ENCODE measurements around the gene SPACA5. TPM values are rescaled to one million over a fixed set of nuclear protein-coding genes. Genes with fewer than 3 reads are reported as not detected.
A peak's percentile ranks its signal among the peaks of the same experiment; 100 is the strongest.
"Not testable (repeated sequence)": the region's sequence is repeated elsewhere in the genome, so short reads cannot be mapped to it uniquely, and the experiment has no call there.

Gene SPACA5
- total RNA-seq = not detected
- total RNA-seq = 0 reads per million in 2 donors

DNA sequence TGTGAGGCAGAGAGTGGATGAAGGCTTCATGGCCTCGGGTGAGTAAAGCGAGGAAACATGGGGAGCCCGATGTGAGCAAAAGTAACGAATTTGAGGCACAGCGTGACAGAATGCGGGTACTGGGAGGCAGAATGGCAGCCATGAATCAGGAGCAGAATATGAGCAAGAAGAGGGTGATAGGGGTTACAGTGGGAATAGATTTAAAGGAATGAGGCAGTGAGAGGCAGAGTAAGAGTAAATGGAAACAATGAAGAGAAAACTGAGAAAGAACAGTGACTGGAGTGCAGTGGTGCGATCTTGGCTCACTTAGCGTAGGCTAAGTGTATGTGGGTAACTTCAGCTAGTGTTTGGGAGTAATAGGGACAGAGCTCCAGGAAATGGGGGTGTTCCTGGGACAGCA, at the start of gene SPACA5:
TSS of gene SPACA5 (plus strand) at position 301 of the 400 bp plus-strand sequence. CDS start 815 bp downstream, outside the sequence.
- not testable (repeated sequence) for H3K4me3 Mint-ChIP-seq

DNA sequence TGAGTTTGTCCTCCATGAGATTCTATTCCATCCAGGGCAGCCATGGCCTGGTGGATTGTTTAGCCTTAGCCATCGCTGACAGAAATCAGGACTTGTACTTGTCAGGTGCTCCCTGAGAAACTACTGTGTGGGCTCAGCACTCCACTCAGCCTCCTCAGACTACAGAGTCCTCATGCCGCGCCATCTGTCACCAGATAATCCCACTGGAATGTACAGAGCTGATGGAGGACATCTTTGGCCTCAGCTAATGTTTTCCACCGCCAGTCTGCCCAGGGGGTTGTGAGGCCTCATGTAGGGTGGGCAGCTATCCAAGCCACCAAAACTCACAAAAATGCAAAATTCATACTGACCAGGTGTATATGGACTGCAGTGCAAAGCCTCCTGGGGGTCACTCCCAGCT, 48.6 kb upstream of the SPACA5 start:
- H3K9me3 ChIP-seq (ENCODE audit: control insufficient read depth, low read length, poor library complexity, severe bottlenecking); DNase-seq; H3K27me3 Mint-ChIP-seq; H3K27ac Mint-ChIP-seq; H3K36me3 Mint-ChIP-seq (ENCODE audit: low read depth); ATAC-seq; H3K4me3 Mint-ChIP-seq; H3K4me1 Mint-ChIP-seq: not testable (repeated sequence)

More for the DNA sequence above, at the start of gene SPACA5:
- H3K36me3 Mint-ChIP-seq (ENCODE audit: low read depth); DNase-seq; H3K9me3 ChIP-seq (ENCODE audit: control insufficient read depth, low read length, poor library complexity, severe bottlenecking); H3K27ac Mint-ChIP-seq; ATAC-seq; H3K27me3 Mint-ChIP-seq: not testable (repeated sequence)
- H3K4me1 Mint-ChIP-seq = peaks cover 14% of the 10 kb centered on the region

GRCh38 chrX:47958761-47959342, 47.9 kb upstream of the SPACA5 start:
- Mint-ChIP-seq H3K27ac (no peak overlapping the region), H3K27me3 (no peaks in the 10 kb centered on the region), H3K4me3 (no peak overlapping the region), H3K4me1 (no peaks in the 10 kb centered on the region), H3K36me3 (ENCODE audit: low read depth) (no peaks in the 10 kb centered on the region)
- ATAC-seq = peak; percentile 62
- DNase-seq = peak in 1 of 3 donors; percentile 4
- H3K9me3 ChIP-seq (ENCODE audit: control insufficient read depth, low read length, poor library complexity, severe bottlenecking) = no peaks in the 10 kb centered on the region

DNA sequence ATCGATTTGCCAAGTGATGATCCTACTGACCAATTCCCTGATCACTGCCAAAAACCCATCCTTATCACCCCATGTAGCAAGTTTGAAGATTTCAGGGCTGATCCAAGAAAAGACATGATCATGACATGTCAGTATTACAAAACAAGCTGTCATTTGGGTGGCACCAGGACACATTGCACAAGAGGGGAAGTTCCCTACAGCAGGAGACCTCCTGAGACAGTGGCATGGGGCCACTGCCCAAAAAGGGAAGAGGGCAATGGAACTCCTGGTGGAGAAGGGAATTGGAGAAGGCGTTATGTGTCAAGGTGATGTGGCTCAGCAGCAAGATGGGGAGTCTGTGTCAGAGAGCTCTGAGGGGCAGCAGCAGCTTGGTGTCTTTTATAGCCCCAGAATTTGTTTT, 46.4 kb upstream of the SPACA5 start:
- Mint-ChIP-seq H3K27me3 (no peaks in the 10 kb centered on the region), H3K4me3 (no peak overlapping the region)
- no peak for DNase-seq

GRCh38 chrX:47961830-47962229, 45.0 kb upstream of the SPACA5 start:
- H3K27ac Mint-ChIP-seq; H3K4me1 Mint-ChIP-seq; ATAC-seq; H3K9me3 ChIP-seq (ENCODE audit: control insufficient read depth, low read length, poor library complexity, severe bottlenecking); H3K36me3 Mint-ChIP-seq (ENCODE audit: low read depth); DNase-seq; H3K4me3 Mint-ChIP-seq; H3K27me3 Mint-ChIP-seq: not testable (repeated sequence)

More for the DNA sequence above, 46.4 kb upstream of the SPACA5 start:
- no peaks in the 10 kb centered on the region for H3K9me3 ChIP-seq (ENCODE audit: control insufficient read depth, low read length, poor library complexity, severe bottlenecking)
- Mint-ChIP-seq H3K27ac (no peak overlapping the region), H3K36me3 (ENCODE audit: low read depth) (no peaks in the 10 kb centered on the region), H3K4me1 (no peaks in the 10 kb centered on the region)
- no peak for ATAC-seq

GRCh38 chrX:47965526-47965925, 41.3 kb upstream of the SPACA5 start:
- not testable (repeated sequence) for H3K36me3 Mint-ChIP-seq (ENCODE audit: low read depth); H3K27ac Mint-ChIP-seq; ATAC-seq; DNase-seq; H3K9me3 ChIP-seq (ENCODE audit: control insufficient read depth, low read length, poor library complexity, severe bottlenecking); H3K4me1 Mint-ChIP-seq; H3K4me3 Mint-ChIP-seq; H3K27me3 Mint-ChIP-seq

- H3K27me3 Mint-ChIP-seq = no peaks in the 10 kb centered on the region
- no peak overlapping the region for H3K4me3 Mint-ChIP-seq
- DNase-seq = no peak
- H3K9me3 ChIP-seq (ENCODE audit: control insufficient read depth, low read length, poor library complexity, severe bottlenecking) = peaks cover 21% of the 10 kb centered on the region
- H3K4me1 Mint-ChIP-seq = no peaks in the 10 kb centered on the region
- ATAC-seq = no peak
- H3K36me3 Mint-ChIP-seq (ENCODE audit: low read depth) = no peaks in the 10 kb centered on the region
- no peak overlapping the region for H3K27ac Mint-ChIP-seq
These were observed 33.6 kb upstream of the SPACA5 start for GRCh38 chrX:47973235-47973634.

GRCh38 chrX:47976254-47977151, 30.3 kb upstream of the SPACA5 start:
- no peak overlapping the region for H3K4me3 Mint-ChIP-seq
- no peaks in the 10 kb centered on the region for H3K27me3 Mint-ChIP-seq
- no peak for DNase-seq

DNA sequence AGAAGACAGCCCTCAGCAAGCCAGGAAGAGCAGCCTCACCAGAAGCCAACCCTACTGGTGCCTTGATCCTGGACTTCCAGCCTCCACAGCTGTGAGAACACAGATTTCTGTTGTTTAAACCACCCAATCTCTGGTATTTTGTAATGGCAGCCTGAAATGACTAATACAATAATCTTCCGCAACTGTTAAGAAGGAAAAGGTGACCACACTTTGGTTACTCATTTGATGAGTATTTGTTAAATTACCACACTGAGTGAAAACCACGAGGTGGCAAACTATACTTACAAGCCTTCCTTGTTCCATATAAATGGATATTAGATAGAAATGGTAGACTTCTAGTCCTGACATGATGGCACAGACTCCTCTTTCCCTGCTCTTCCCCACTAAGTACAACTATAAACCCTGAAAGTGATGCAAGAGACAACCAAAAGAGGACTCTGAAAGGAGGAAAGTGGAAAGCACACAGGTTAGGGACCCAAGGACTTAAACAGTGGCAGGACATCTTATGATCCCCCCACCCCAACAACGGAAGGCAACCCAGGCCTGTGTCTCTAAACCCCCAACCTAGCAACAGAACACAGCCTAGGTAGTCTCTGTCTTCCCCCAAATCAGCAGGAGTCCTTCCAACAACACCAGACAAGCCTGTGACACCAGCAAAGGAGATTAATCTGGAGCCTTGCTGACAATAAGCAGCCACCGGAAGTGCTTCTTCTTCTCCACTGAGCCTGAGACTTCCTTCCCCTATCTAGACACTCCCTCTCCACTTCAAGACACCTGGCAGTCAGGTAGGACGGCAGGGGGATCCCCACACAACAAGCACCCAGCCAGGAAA, 15.3 kb upstream of the SPACA5 start:
- Mint-ChIP-seq H3K27ac (peak overlapping the region; percentile 73), H3K27me3 (no peaks in the 10 kb centered on the region), H3K4me3 (peak overlapping the region; percentile 55), H3K36me3 (ENCODE audit: low read depth) (peaks cover 4% of the 10 kb centered on the region), H3K4me1 (peaks cover 7% of the 10 kb centered on the region)
- DNase-seq (no peak), ATAC-seq (peak; percentile 52)
- no peaks in the 10 kb centered on the region for H3K9me3 ChIP-seq (ENCODE audit: control insufficient read depth, low read length, poor library complexity, severe bottlenecking)

More at GRCh38 chrX:47976254-47977151, 30.3 kb upstream of the SPACA5 start:
- Mint-ChIP-seq H3K36me3 (ENCODE audit: low read depth) (peaks cover 7% of the 10 kb centered on the region), H3K4me1 (no peaks in the 10 kb centered on the region), H3K27ac (no peak overlapping the region)
- peaks cover 33% of the 10 kb centered on the region for H3K9me3 ChIP-seq (ENCODE audit: control insufficient read depth, low read length, poor library complexity, severe bottlenecking)
- ATAC-seq = no peak

GRCh38 chrX:47992095-47992380, 14.8 kb upstream of the SPACA5 start:
- DNase-seq (no peak), ATAC-seq (no peak)
- H3K9me3 ChIP-seq (ENCODE audit: control insufficient read depth, low read length, poor library complexity, severe bottlenecking) = no peaks in the 10 kb centered on the region
- Mint-ChIP-seq H3K27ac (peak overlapping the region; percentile 73), H3K4me3 (peak overlapping the region; percentile 55), H3K27me3 (no peaks in the 10 kb centered on the region), H3K4me1 (peaks cover 7% of the 10 kb centered on the region), H3K36me3 (ENCODE audit: low read depth) (peaks cover 4% of the 10 kb centered on the region)

DNA sequence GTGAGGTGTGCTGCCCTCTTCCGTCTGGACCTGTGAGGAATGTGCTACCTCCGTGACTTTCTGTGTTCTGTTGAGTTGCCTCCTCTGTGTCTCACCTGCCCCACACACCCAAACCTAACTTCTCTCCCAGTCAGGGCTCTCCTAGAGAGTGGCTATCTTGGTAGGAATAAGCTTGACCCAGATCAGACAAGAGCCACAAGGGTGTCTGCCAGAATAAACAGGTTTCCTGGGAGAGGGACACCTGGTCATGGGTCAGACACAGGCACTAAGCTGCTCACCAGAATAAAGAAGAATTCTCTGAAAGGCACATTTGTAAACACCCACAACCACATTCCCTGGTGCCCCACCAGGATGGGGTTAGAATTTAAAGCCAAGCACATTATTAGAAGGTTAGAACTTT, 14.1 kb upstream of the SPACA5 start:
- Mint-ChIP-seq H3K4me3 (peak overlapping the region; percentile 28), H3K36me3 (ENCODE audit: low read depth) (peaks cover 4% of the 10 kb centered on the region), H3K27ac (no peak overlapping the region), H3K4me1 (peaks cover 7% of the 10 kb centered on the region), H3K27me3 (no peaks in the 10 kb centered on the region)
- ATAC-seq (no peak), DNase-seq (no peak)
- no peaks in the 10 kb centered on the region for H3K9me3 ChIP-seq (ENCODE audit: control insufficient read depth, low read length, poor library complexity, severe bottlenecking)

DNA sequence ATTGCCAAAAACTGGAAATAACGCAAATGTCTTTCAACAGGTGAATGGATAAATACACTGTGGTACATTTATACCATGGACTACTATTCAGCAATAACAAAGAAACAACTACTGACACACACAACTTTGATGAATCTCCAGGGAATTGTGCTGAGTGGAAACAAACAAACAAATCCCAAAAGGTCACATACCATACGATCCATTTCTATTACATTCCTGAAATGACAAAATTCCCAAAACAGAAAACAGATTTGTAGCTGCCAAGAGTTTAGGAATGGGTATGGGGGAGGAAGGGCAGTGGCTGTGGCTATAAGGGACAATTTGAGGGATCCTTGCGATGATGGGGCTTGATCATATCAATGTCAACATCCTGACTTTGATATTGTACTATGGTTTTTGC, 5.5 kb upstream of the SPACA5 start:
- Mint-ChIP-seq H3K27ac (peak overlapping the region; percentile 59), H3K4me3 (no peak overlapping the region), H3K4me1 (peaks cover 13% of the 10 kb centered on the region), H3K27me3 (no peaks in the 10 kb centered on the region), H3K36me3 (ENCODE audit: low read depth) (peaks cover 2% of the 10 kb centered on the region)
- ATAC-seq (no peak), DNase-seq (no peak)
- no peaks in the 10 kb centered on the region for H3K9me3 ChIP-seq (ENCODE audit: control insufficient read depth, low read length, poor library complexity, severe bottlenecking)

GRCh38 chrX:48002319-48002718, 4.5 kb upstream of the SPACA5 start:
- no peak for DNase-seq
- Mint-ChIP-seq H3K4me1 (peaks cover 14% of the 10 kb centered on the region), H3K36me3 (ENCODE audit: low read depth) (peaks cover 2% of the 10 kb centered on the region), H3K27ac (no peak overlapping the region), H3K4me3 (peak overlapping the region; percentile 43), H3K27me3 (no peaks in the 10 kb centered on the region)
- ATAC-seq = no peak
- H3K9me3 ChIP-seq (ENCODE audit: control insufficient read depth, low read length, poor library complexity, severe bottlenecking) = no peaks in the 10 kb centered on the region

All from T-helper 17 cell (primary cell).